Fibroblast of the aortic adventitia (primary cell): Measurements from ENCODE around the gene DALRD3. TPM values are rescaled to one million over a fixed set of nuclear protein-coding genes. Genes with fewer than 3 reads are reported as not detected.

Source experiments
- DNase-seq: peaks from one replicate; pipeline ENCODE4 v3.0.0-alpha.2; 2010; ENCODE audit warnings: low read depth
- H3K4me3 ChIP-seq: 2 replicates; pipeline ENCODE4 v1.5.1; 2011; ENCODE audit warnings: low read depth, mild to moderate bottlenecking, control low read depth, low read length, moderate library complexity
- CTCF ChIP-seq: IDR thresholded peaks from 2 replicates; pipeline ENCODE4 v1.5.1; 2011; ENCODE audit warnings: mild to moderate bottlenecking, low read length, control low read depth, inconsistent platforms; ENCODE audit not compliant: insufficient read depth
- total RNA-seq: library from RNA; depleted of rRNA; stranded (reverse); fragments of >200 nt; gene quantifications from 2 replicates; pipeline ENCODE4 v1.2.3, GENCODE V29; 2012; ENCODE audit warnings: low replicate concordance

DALRD3 gene
- total RNA-seq, 1 donor = 46.4 TPM

- H3K4me3 ChIP-seq = peak overlapping the region; percentile 9
- TF ChIP-seq CTCF = no peak
- DNase-seq = no peak
These were observed 9.3 kb upstream of the DALRD3 start for GRCh38 chr3:49027634-49028033.

- H3K4me3 ChIP-seq = no peak overlapping the region
- DNase-seq = no peak
- TF ChIP-seq CTCF = no peak
These were observed 8.2 kb upstream of the DALRD3 start for GRCh38 chr3:49026536-49026935.

- TF ChIP-seq CTCF = no peak
- DNase-seq = no peak
- no peak overlapping the region for H3K4me3 ChIP-seq
These were observed 7.6 kb upstream of the DALRD3 start for GRCh38 chr3:49025793-49026520.

GRCh38 chr3:49025005-49025792 lies 6.8 kb upstream of the DALRD3 start:
- TF ChIP-seq CTCF = no peak
- no peak overlapping the region for H3K4me3 ChIP-seq
- DNase-seq = no peak

- H3K4me3 ChIP-seq = no peak overlapping the region
- no peak for TF ChIP-seq CTCF
- DNase-seq = no peak
These were observed 6.1 kb upstream of the DALRD3 start for GRCh38 chr3:49024449-49024848.

GRCh38 chr3:49023775-49024174 lies 5.4 kb upstream of the DALRD3 start:
- no peak overlapping the region for H3K4me3 ChIP-seq
- DNase-seq = no peak
- no peak for TF ChIP-seq CTCF
